Measurements from ENCODE around the gene TDRD3.

DNA sequence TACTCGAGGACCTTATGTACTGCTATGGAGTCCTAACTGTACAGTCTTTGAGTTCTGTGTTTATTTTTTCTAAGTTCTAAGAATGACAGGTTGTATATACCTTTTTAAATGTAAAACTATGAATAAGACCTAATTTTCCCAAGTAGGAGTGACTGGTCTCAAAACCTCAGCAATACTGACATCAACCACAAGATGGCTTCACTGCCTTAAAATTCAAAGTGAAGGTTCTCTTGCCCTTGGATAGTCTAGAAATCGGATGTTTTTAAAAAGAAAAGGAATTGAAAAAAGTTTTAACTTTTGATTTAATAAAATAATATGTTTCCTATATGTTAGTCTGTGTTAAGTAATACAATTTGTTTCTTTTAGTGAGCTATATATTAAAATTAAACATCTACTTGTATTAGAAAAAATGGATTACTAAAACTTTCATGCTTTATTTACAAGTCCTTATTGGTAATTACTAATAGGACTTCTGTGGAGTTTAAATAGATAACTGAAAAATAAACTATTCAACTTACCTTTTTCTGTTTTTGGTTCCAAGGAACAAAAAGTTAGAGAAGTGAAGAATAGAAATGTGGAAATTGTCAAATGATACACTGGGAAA lies 52.0 kb downstream of the TDRD3 start:
- TF ChIP-seq, protein P1, sequence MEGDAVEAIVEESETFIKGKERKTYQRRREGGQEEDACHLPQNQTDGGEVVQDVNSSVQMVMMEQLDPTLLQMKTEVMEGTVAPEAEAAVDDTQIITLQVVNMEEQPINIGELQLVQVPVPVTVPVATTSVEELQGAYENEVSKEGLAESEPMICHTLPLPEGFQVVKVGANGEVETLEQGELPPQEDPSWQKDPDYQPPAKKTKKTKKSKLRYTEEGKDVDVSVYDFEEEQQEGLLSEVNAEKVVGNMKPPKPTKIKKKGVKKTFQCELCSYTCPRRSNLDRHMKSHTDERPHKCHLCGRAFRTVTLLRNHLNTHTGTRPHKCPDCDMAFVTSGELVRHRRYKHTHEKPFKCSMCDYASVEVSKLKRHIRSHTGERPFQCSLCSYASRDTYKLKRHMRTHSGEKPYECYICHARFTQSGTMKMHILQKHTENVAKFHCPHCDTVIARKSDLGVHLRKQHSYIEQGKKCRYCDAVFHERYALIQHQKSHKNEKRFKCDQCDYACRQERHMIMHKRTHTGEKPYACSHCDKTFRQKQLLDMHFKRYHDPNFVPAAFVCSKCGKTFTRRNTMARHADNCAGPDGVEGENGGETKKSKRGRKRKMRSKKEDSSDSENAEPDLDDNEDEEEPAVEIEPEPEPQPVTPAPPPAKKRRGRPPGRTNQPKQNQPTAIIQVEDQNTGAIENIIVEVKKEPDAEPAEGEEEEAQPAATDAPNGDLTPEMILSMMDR (IDR thresholded peaks at IDR 0.05): peak; percentile 28 to 81 (median 61)
- no peak for TF ChIP-seq POLR2A (IDR thresholded peaks at IDR 0.05)
